GM12892 (cell line): ENCODE data around the gene PTPN13.

ENCODE experiments used
- POLR2A ChIP-seq: IDR thresholded peaks from 2 replicates; pipeline ENCODE4 v1.6.1; 2011; ENCODE audit warnings: low read depth, low read length, control low read depth
- POLR2AphosphoS5 ChIP-seq: IDR thresholded peaks from 2 replicates; pipeline ENCODE4 v1.6.1; 2011; ENCODE audit warnings: low read depth, low read length, control low read depth

GRCh38 chr4:86791126-86791525 lies 197.0 kb downstream of the PTPN13 start:
- TF ChIP-seq POLR2A: no peak
- no peak for TF ChIP-seq POLR2AphosphoS5
